ENCODE results near the gene MAST3. TPM values are rescaled to one million over a fixed set of nuclear protein-coding genes. Genes with fewer than 3 reads are reported as not detected.

The MAST3 gene
- total RNA-seq, 1 experiment from 2014 or later = 10.4 TPM

GRCh38 chr19:18144361-18144760 is 46.8 kb downstream of the MAST3 start:
- Histone ChIP-seq H3K4ac (ENCODE audit: low read depth, low read length) (no peak overlapping the region), H3K23ac (ENCODE audit: insufficient read length, low read depth, low read length) (no peak overlapping the region), H2BK20ac (ENCODE audit: low read depth, low read length, poor library complexity, severe bottlenecking) (no peak overlapping the region), H2AFZ (ENCODE audit: low read length) (no peak overlapping the region), H2AK5ac (ENCODE audit: insufficient read length, low read length) (no peak overlapping the region), H3K27ac (ENCODE audit: insufficient read length, low read depth, low read length) (no peak overlapping the region), H3K9ac (ENCODE audit: extremely low read depth, insufficient read length, low read length) (no peak overlapping the region), H3K14ac (ENCODE audit: insufficient read depth, low read length) (no peak overlapping the region), H4K8ac (replicated peaks; ENCODE audit: insufficient read length, low read depth, low read length) (no peak overlapping the region), H4K20me1 (ENCODE audit: control insufficient read depth, insufficient read depth, insufficient read length) (no peaks in the 10 kb centered on the region), H4K5ac (ENCODE audit: insufficient read length, low read depth, low read length) (no peak overlapping the region), H2BK15ac (ENCODE audit: low read depth, low read length) (no peak overlapping the region), H3K79me2 (ENCODE audit: insufficient read depth, low read length) (no peaks in the 10 kb centered on the region), H3K18ac (ENCODE audit: insufficient read length, low read depth, low read length) (no peak overlapping the region), H3K4me2 (ENCODE audit: insufficient read depth, insufficient read length, low read length) (no peak overlapping the region), H3K4me1 (ENCODE audit: insufficient read depth, low read length) (no peaks in the 10 kb centered on the region), H4K91ac (ENCODE audit: insufficient read length, low read depth, low read length) (no peak overlapping the region), H3K79me1 (ENCODE audit: insufficient read depth, low read depth, low read length, poor library complexity, severe bottlenecking) (no peaks in the 10 kb centered on the region), H3K27me3 (ENCODE audit: insufficient read depth, low read length) (no peaks in the 10 kb centered on the region), H2BK12ac (ENCODE audit: insufficient read length, low read depth, low read length) (no peak overlapping the region), H3K23me2 (ENCODE audit: insufficient read length, low read depth, low read length, poor library complexity, severe bottlenecking) (no peaks in the 10 kb centered on the region), H2BK5ac (ENCODE audit: insufficient read length, low read length) (no peak overlapping the region), H2BK120ac (ENCODE audit: low read depth, low read length, poor library complexity, severe bottlenecking) (no peak overlapping the region), H3K9me3 (ENCODE audit: control insufficient read depth, low read depth, low read length) (no peaks in the 10 kb centered on the region), H3T11ph (ENCODE audit: low read length) (no peak overlapping the region), H3K56ac (ENCODE audit: insufficient read length, low read depth, low read length) (no peak overlapping the region)
- no peak overlapping the region; a peak in 1 of 7 replicates for H3K27ac Mint-ChIP-seq
- H3K36me3 Mint-ChIP-seq (ENCODE audit: insufficient read depth in 1 of 3, low read depth in 3 of 3) = peaks cover 25 to 55% (median 51%) of the 10 kb centered on the region in 3 experiments
- no peak for TF ChIP-seq CTCF (conservative IDR thresholded peaks at IDR 0.05)
- peaks cover 0 to 4% of the 10 kb centered on the region in 2 experiments; a peak in 1 of 5 replicates for H3K9me3 Mint-ChIP-seq
- no peak overlapping the region for H3K4me3 Mint-ChIP-seq
- peaks cover 0 to 3% of the 10 kb centered on the region in 2 experiments; a peak in 1 of 4 replicates for H3K4me1 Mint-ChIP-seq
- no CpG with 5 or more reads among the region's 16 CpGs for WGBS (ENCODE audit: extremely low coverage, insufficient read length, low lambda C conversion rate)
- DNase-seq = no peak
- H3K27me3 Mint-ChIP-seq (ENCODE audit: low read depth) = no peaks in the 10 kb centered on the region

All from H9 (cell line).